Measurements from ENCODE around the gene PCBD1.

PCBD1 gene

DNA sequence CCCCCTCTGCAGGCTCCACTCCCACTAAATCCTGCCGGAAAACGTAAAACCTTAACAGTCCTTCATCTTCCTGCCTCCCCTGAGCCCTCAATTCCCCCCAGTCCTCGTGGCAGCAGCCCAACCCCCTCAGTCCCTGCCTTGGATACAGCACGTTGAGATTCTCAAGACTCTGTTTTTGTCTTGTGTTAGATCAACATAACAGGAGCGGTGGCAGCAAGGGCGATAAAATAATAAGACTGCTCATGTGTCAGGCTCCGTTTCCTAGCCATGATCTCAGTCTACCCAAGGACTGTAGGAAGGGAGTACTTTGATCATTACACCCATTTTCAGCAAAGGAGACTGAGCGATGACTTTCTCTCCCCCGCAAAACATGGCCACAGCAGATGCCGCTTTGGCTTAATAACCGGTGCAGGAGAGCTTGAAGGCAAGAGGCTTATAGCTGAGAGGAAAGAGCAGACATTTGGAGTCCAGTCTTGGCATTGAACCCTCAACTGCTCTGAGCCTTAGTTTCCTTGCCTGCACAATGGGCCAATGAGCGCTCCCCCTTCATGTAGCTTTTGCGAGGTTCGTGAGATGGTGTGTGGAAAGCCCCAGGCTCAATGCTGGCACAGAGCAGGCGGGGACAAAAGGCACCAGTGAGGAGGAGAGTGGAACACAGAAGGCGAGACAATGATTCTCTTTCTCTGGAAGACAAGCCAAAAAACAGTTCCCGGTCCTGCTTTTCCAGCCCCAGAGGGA is 42.1 kb upstream of the PCBD1 start:
- H3K27me3 ChIP-seq (ENCODE audit: insufficient read depth, poor library complexity, severe bottlenecking), result no peaks in the 10 kb centered on the region
- H3K9me3 ChIP-seq (ENCODE audit: severe bottlenecking), result no peaks in the 10 kb centered on the region
- H3K36me3 ChIP-seq (ENCODE audit: low read depth), result no peaks in the 10 kb centered on the region
- H3K4me3 ChIP-seq (ENCODE audit: severe bottlenecking), result no peak overlapping the region
- ATAC-seq (ENCODE audit: low read depth) (no peak), DNase-seq (ENCODE audit: low spot score) (no peak)
- no peaks in the 10 kb centered on the region for H3K4me1 ChIP-seq (ENCODE audit: insufficient read depth, poor library complexity, severe bottlenecking)
- no peak for TF ChIP-seq CTCF (IDR thresholded peaks at IDR 0.05; ENCODE audit: poor library complexity, severe bottlenecking)
- no peak overlapping the region for H3K27ac ChIP-seq (ENCODE audit: poor library complexity, severe bottlenecking)

DNA sequence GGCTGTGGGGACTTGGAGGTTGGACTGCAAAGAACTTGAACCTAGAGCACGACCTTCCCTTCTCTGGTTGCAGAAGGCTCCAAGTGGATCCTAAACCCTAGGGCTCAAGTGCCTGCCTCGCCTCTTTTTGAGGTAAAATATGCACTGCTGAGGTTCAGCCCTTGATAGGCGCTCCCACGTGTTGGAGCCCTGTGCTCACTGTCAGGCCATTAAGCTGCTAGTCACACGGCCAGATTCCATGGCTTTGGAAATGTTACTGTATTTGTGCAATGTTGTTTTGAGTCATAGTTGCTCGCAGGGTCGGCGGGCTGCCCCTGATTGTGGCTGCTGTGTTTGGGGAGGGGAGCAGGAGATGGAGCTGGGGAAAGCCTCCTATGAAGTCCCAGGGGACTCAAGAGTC is 39.8 kb upstream of the PCBD1 start:
- H3K27ac ChIP-seq (ENCODE audit: poor library complexity, severe bottlenecking), result no peak overlapping the region
- no peaks in the 10 kb centered on the region for H3K9me3 ChIP-seq (ENCODE audit: severe bottlenecking)
- H3K36me3 ChIP-seq (ENCODE audit: low read depth), result no peaks in the 10 kb centered on the region
- no peak overlapping the region for H3K4me3 ChIP-seq (ENCODE audit: severe bottlenecking)
- no peak for ATAC-seq (ENCODE audit: low read depth)
- no peaks in the 10 kb centered on the region for H3K4me1 ChIP-seq (ENCODE audit: insufficient read depth, poor library complexity, severe bottlenecking)
- no peak for DNase-seq (ENCODE audit: low spot score)
- H3K27me3 ChIP-seq (ENCODE audit: insufficient read depth, poor library complexity, severe bottlenecking), result no peaks in the 10 kb centered on the region
- no peak for TF ChIP-seq CTCF (IDR thresholded peaks at IDR 0.05; ENCODE audit: poor library complexity, severe bottlenecking)

GRCh38 chr10:70927189-70927943 is 39.0 kb upstream of the PCBD1 start:
- no peaks in the 10 kb centered on the region for H3K36me3 ChIP-seq (ENCODE audit: low read depth)
- H3K4me1 ChIP-seq (ENCODE audit: insufficient read depth, poor library complexity, severe bottlenecking), result no peaks in the 10 kb centered on the region
- ATAC-seq (ENCODE audit: low read depth), result no peak
- H3K27me3 ChIP-seq (ENCODE audit: insufficient read depth, poor library complexity, severe bottlenecking), result no peaks in the 10 kb centered on the region
- TF ChIP-seq CTCF (IDR thresholded peaks at IDR 0.05; ENCODE audit: poor library complexity, severe bottlenecking), result no peak
- no peak for DNase-seq (ENCODE audit: low spot score)
- H3K27ac ChIP-seq (ENCODE audit: poor library complexity, severe bottlenecking), result no peak overlapping the region
- no peaks in the 10 kb centered on the region for H3K9me3 ChIP-seq (ENCODE audit: severe bottlenecking)
- H3K4me3 ChIP-seq (ENCODE audit: severe bottlenecking), result no peak overlapping the region

- H3K27me3 ChIP-seq (ENCODE audit: insufficient read depth, poor library complexity, severe bottlenecking), result no peaks in the 10 kb centered on the region
- no peak for ATAC-seq (ENCODE audit: low read depth)
- DNase-seq (ENCODE audit: low spot score), result no peak
- no peaks in the 10 kb centered on the region for H3K36me3 ChIP-seq (ENCODE audit: low read depth)
- H3K4me3 ChIP-seq (ENCODE audit: severe bottlenecking), result no peak overlapping the region
- no peaks in the 10 kb centered on the region for H3K4me1 ChIP-seq (ENCODE audit: insufficient read depth, poor library complexity, severe bottlenecking)
- no peak overlapping the region for H3K27ac ChIP-seq (ENCODE audit: poor library complexity, severe bottlenecking)
- no peaks in the 10 kb centered on the region for H3K9me3 ChIP-seq (ENCODE audit: severe bottlenecking)
- no peak for TF ChIP-seq CTCF (IDR thresholded peaks at IDR 0.05; ENCODE audit: poor library complexity, severe bottlenecking)
Observed at GRCh38 chr10:70926226-70927000, 38.0 kb upstream of the PCBD1 start.

Measured in RWPE2 (cell line).